ENCODE results near the gene TMEM217. TPM values are rescaled to one million over a fixed set of nuclear protein-coding genes. Genes with fewer than 3 reads are reported as not detected.
"Not testable (repeated sequence)": the region's sequence is repeated elsewhere in the genome, so short reads cannot be mapped to it uniquely, and the experiment has no call there.

Gene TMEM217
- 0.92 TPM for polyA plus RNA-seq (2013, experiment 1 of 2)
- polyA plus RNA-seq (2013, experiment 2 of 2): 1.2 TPM

DNA sequence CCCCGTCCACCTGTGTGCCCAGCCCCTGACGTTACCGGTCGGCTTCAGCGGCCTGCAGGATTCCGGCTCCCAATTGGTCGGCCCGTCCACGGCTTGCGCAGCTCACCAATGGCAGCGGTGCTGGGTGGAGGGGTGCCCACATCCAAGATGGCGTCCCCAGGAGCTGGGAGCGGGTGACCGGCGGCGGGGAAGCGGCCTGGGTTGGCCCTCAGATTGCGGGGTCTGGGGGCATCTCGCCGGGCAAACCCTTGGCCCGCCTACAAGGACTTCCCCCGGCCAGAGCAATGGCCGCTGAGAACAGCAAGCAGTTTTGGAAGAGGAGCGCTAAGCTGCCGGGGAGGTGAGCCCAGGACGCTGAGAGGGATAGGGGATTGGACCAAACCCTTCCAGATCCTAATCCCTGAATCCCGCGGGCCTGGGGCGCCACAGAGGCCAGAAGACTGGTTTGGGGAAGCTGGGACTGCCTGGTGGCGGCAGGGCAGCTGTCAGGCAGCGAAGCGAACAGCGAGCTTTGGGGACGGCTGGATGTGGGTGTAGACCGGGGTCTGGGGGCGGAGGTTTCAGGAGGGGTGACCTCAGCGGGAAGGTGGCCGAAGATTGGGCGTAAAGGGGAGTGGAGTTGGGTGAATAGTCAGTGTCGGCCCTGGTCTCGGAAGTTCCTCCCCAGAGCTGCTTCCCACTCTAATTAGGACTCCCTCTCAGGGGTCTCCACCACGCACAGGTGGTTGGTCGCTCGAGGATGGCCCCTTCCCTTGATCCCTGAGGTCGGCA, at the start of gene TMEM217, which contains the start of gene TBC1D22B:
Gene TMEM217 (minus strand): TSS at position 511 of the 771 bp plus-strand sequence. CDS start 39,114 bp downstream, outside the sequence.
Gene TBC1D22B (plus strand): TSS at position 139 of the 771 bp plus-strand sequence. CDS start 146 bp downstream, at position 285.
- Histone ChIP-seq H3K27ac (ENCODE audit: low read depth, low read length, severe bottlenecking) (peak within 1 kb of the TSS; percentile 87), H3K4me3 (ENCODE audit: extremely low read depth, insufficient read depth, low read length, poor library complexity, severe bottlenecking) (peak within 1 kb of the TSS; percentile 94), H3K9me3 (ENCODE audit: control insufficient read depth, low read length) (no peaks in the 10 kb centered on the region), H3K36me3 (ENCODE audit: control insufficient read depth, insufficient read depth, low read length) (no peaks in the 10 kb centered on the region), H3K4me1 (ENCODE audit: control insufficient read depth, insufficient read depth, low read length, poor library complexity, severe bottlenecking) (peaks cover 6% of the 10 kb centered on the region)
- 0% methylated on average over 22 to 32 of the region's 45 CpGs for WGBS, 2 experiments (ENCODE audit: insufficient coverage in 2 of 2)

DNA sequence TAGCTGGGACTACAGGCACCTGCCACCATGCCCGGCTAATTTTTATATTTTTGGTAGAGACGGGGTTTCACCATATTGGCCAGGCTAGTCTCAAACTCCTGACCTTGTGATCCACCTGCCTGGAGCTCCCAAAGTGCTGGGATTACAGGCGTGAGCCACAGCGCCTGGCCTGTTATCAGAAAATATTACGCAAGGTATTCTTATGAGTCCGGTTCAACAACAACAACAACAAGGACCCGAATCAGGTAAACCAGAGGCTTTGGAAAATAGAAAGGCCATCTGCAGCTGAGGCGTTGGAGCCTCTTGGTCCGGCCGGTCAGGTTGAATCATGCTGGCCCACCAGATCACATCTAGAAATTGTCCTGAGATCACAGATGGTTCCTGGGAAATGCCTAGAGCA, 49.5 kb upstream of the TMEM217 start:
- H3K4me3 ChIP-seq (ENCODE audit: extremely low read depth, insufficient read depth, low read length, poor library complexity, severe bottlenecking); H3K27ac ChIP-seq (ENCODE audit: low read depth, low read length, severe bottlenecking); H3K9me3 ChIP-seq (ENCODE audit: control insufficient read depth, low read length): not testable (repeated sequence)
- Histone ChIP-seq H3K4me1 (ENCODE audit: control insufficient read depth, insufficient read depth, low read length, poor library complexity, severe bottlenecking) (peaks cover 23% of the 10 kb centered on the region), H3K36me3 (ENCODE audit: control insufficient read depth, insufficient read depth, low read length) (peaks cover 46% of the 10 kb centered on the region)
- 92 to 96% methylated on average over 10 of the region's 10 CpGs for WGBS, 2 experiments (ENCODE audit: insufficient coverage in 2 of 2)

DNA sequence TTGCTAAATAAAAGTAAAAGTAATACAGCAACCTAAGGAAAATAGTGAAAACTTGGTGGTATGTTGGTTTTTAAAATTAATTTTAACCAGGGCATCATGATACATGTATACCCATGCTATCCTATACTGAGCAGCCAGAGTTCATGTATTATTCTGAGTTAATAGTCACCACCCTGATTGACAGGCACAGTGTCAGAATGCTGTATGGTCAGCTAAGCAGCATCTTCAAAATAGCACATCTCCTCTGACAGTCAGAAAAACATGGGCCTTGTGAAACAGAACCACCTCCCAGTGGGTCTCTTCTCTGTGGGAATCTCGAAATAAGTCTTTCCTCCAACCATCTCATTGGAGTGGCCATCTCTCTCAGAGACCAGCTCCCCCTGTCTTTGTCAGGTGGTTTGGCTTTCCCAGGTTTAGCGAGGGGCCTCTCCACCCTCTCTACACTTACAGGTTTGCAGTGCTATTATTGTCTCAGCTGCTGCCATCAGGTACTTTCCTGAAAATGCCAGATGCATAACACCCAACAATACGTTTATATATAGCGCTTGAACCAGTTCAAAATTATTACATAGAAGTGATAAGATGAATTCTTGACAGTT, 48.8 kb upstream of the TMEM217 start:
- 88 to 91% methylated on average over 1 to 2 of the region's 4 CpGs for WGBS, 2 experiments (ENCODE audit: insufficient coverage in 2 of 2)
- Histone ChIP-seq H3K4me3 (ENCODE audit: extremely low read depth, insufficient read depth, low read length, poor library complexity, severe bottlenecking) (no peak overlapping the region), H3K9me3 (ENCODE audit: control insufficient read depth, low read length) (no peaks in the 10 kb centered on the region), H3K4me1 (ENCODE audit: control insufficient read depth, insufficient read depth, low read length, poor library complexity, severe bottlenecking) (peaks cover 15% of the 10 kb centered on the region), H3K36me3 (ENCODE audit: control insufficient read depth, insufficient read depth, low read length) (peaks cover 47% of the 10 kb centered on the region), H3K27ac (ENCODE audit: low read depth, low read length, severe bottlenecking) (no peak overlapping the region)

DNA sequence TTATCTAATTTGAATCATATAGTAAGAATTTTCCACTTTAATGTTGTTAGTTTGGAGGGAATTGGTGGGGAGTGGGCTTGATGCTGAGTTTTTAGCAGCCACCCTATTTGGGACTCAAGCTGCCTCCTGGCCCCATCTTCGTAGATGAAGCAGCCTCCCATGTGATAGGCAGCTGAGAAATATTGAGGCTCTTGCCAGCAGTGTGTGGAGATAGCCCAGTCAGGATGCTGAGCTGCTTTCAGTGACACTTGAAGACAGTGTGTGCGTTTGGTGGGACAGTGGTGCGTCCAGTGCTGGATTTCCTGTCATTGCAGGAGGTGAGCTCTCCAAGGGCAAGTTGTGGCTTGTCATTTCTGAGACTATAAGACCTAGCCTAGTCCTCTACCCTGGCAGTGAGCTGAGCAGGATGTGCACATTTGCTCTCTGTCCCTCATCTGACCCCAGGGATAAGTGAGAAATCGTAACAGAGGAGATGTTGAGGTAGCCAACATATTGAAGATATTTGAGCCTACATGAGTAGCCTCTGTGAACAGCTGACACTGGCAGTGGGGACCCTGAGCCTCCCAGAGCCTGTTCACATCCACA, 48.0 kb upstream of the TMEM217 start:
- Histone ChIP-seq H3K9me3 (ENCODE audit: control insufficient read depth, low read length) (no peaks in the 10 kb centered on the region), H3K4me3 (ENCODE audit: extremely low read depth, insufficient read depth, low read length, poor library complexity, severe bottlenecking) (no peak overlapping the region), H3K36me3 (ENCODE audit: control insufficient read depth, insufficient read depth, low read length) (peaks cover 47% of the 10 kb centered on the region), H3K27ac (ENCODE audit: low read depth, low read length, severe bottlenecking) (no peak overlapping the region), H3K4me1 (ENCODE audit: control insufficient read depth, insufficient read depth, low read length, poor library complexity, severe bottlenecking) (peaks cover 7% of the 10 kb centered on the region)
- WGBS, 2 experiments (ENCODE audit: insufficient coverage in 2 of 2): 97% methylated on average over 4 of the region's 4 CpGs

DNA sequence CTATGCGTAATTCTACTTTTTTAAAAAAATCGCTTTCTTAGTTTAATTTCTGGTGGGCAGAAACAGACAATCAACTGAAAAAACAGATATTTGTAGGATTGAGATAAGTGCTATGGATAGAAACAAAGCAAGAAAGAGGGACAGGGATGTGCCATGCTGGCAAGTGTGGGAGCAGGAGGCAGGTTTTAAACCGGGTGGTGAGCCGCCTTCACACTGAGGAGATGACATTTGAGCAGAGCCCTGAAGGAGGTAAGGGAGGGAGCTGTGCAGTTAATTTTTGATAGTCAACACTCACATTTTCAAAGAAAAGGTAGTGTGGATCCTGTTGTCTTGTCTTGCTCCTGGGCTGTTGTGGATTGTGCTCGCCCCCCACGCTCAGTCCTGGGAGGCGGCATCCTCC, 46.8 kb upstream of the TMEM217 start:
- Histone ChIP-seq H3K4me3 (ENCODE audit: extremely low read depth, insufficient read depth, low read length, poor library complexity, severe bottlenecking) (no peak overlapping the region), H3K4me1 (ENCODE audit: control insufficient read depth, insufficient read depth, low read length, poor library complexity, severe bottlenecking) (peaks cover 6% of the 10 kb centered on the region), H3K27ac (ENCODE audit: low read depth, low read length, severe bottlenecking) (no peak overlapping the region), H3K36me3 (ENCODE audit: control insufficient read depth, insufficient read depth, low read length) (peaks cover 53% of the 10 kb centered on the region), H3K9me3 (ENCODE audit: control insufficient read depth, low read length) (no peaks in the 10 kb centered on the region)
- whole genome bisulfite sequencing, 2 experiments (ENCODE audit: insufficient coverage in 2 of 2): 93 to 97% methylated on average over 5 of the region's 7 CpGs

DNA sequence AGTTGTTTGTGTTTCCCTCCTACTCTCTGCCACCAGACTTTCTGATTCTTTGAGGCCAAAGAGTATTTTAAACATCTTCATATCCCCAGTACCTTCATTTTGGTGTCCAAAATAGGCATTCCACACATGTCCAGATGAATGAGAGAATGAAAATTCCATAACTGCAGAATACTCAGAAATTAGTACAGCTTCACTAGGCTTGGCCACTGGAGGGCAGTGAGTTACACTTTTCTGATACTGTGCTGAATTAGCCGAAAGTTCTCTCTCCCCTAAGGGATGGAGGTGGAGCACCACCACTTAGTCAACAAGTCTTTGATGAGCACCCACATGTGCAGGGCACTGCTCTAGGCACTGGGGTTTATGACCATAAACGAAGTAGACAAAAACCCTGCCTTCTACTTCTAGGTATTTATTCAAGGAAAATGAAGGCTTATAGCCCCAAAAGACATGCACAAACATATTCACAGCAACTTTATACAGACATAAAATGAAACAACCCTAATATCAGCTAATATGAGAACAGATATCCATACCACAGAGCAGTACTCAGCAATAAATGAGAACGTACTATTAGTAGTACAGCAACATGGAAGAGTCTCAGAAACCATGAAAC, 46.1 kb upstream of the TMEM217 start:
- no peak overlapping the region for H3K4me3 ChIP-seq (ENCODE audit: extremely low read depth, insufficient read depth, low read length, poor library complexity, severe bottlenecking)
- H3K4me1 ChIP-seq (ENCODE audit: control insufficient read depth, insufficient read depth, low read length, poor library complexity, severe bottlenecking): peaks cover 6% of the 10 kb centered on the region
- H3K27ac ChIP-seq (ENCODE audit: low read depth, low read length, severe bottlenecking): no peak overlapping the region
- WGBS, 2 experiments (ENCODE audit: insufficient coverage in 2 of 2): 33 to 60% methylated on average over 1 of the region's 3 CpGs
- peaks cover 57% of the 10 kb centered on the region for H3K36me3 ChIP-seq (ENCODE audit: control insufficient read depth, insufficient read depth, low read length)
- H3K9me3 ChIP-seq (ENCODE audit: control insufficient read depth, low read length): no peaks in the 10 kb centered on the region

DNA sequence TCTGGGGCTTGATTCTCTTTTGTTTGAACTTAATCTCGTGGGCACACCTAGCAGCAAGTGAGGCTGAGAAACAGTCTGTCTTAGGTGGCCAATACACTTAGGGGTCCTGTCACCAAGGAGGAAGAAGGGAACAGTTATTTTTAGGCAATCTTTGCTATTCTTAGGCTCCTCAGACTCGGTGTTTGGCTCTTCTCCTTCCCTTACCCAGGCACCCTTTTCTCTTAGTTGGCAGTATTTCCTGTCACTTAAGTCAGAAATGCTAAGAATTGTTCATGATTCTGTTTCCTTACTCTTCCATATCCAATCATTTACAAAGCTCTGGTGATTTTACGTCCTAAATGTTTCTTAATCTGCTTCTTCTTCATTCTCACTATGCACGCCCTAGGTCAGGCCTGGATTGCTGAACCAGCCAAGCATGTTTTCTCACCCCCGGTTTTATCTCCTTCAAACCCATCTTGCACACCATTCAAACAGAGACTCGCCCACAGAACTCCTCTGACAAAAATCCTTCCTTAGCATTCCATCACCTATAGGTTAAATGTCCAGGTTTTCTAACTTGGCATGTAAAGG, 45.2 kb upstream of the TMEM217 start:
- Histone ChIP-seq H3K4me1 (ENCODE audit: control insufficient read depth, insufficient read depth, low read length, poor library complexity, severe bottlenecking) (no peaks in the 10 kb centered on the region), H3K36me3 (ENCODE audit: control insufficient read depth, insufficient read depth, low read length) (peaks cover 61% of the 10 kb centered on the region), H3K4me3 (ENCODE audit: extremely low read depth, insufficient read depth, low read length, poor library complexity, severe bottlenecking) (no peak overlapping the region), H3K9me3 (ENCODE audit: control insufficient read depth, low read length) (no peaks in the 10 kb centered on the region), H3K27ac (ENCODE audit: low read depth, low read length, severe bottlenecking) (no peak overlapping the region)
- 85 to 97% methylated on average over 4 to 5 of the region's 6 CpGs for WGBS, 2 experiments (ENCODE audit: insufficient coverage in 2 of 2)

DNA sequence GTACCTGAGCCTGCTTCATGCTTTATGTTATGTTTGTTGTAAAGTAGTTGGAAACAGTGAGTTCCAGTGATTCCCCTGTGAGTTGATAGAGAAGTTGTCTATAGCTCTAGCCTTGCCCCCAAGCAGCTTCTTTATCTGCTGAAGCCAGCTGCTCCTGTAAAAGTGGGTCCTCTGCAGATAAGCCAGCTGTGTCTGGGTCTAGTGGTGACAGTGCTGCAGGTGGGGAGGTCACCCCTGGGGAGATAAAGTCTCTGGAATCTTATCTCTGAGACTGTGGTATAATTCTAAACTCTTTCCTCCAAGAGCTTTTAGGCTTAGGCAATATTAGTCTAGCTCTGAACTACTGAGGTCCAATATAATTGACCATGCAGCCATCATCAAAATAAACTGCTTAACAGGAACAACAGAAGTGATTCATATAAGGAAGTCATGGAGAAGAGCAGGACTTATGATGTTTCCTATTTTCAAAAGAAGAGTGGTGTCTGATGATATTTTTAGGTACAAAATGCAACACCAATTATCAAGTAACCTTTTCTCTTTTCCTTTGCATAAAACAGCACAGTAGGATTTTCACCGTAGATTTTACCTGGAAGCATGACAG, 44.2 kb upstream of the TMEM217 start:
- no peaks in the 10 kb centered on the region for H3K9me3 ChIP-seq (ENCODE audit: control insufficient read depth, low read length)
- H3K36me3 ChIP-seq (ENCODE audit: control insufficient read depth, insufficient read depth, low read length): peaks cover 64% of the 10 kb centered on the region
- no peak overlapping the region for H3K27ac ChIP-seq (ENCODE audit: low read depth, low read length, severe bottlenecking)
- H3K4me1 ChIP-seq (ENCODE audit: control insufficient read depth, insufficient read depth, low read length, poor library complexity, severe bottlenecking): no peaks in the 10 kb centered on the region
- no peak overlapping the region for H3K4me3 ChIP-seq (ENCODE audit: extremely low read depth, insufficient read depth, low read length, poor library complexity, severe bottlenecking)
- WGBS, 2 experiments (ENCODE audit: insufficient coverage in 2 of 2): 88 to 100% methylated on average over 1 of the region's 1 CpG

DNA sequence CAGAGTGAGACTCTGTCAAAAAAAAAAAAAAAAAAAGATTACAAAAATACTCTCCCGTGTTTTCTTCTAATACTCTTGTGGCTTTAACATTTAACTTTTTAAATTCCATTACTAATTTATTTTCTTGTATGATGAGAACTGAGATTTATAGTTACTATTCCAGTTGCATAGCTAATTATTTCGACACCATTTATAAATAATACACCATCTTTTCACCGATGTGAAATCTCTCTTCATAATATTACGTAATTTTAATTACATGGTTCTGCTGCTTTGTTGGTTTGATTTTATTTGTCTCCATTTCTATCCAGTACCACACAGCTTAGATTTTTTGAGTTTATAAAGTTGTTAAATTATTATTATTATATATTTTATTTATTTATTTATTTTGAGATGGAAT, 42.0 kb upstream of the TMEM217 start:
- peaks cover 68% of the 10 kb centered on the region for H3K36me3 ChIP-seq (ENCODE audit: control insufficient read depth, insufficient read depth, low read length)
- H3K9me3 ChIP-seq (ENCODE audit: control insufficient read depth, low read length): no peaks in the 10 kb centered on the region
- no CpG with 5 or more reads among the region's 4 CpGs for WGBS, 2 experiments (ENCODE audit: insufficient coverage in 2 of 2)
- H3K27ac ChIP-seq (ENCODE audit: low read depth, low read length, severe bottlenecking): no peak overlapping the region
- no peak overlapping the region for H3K4me3 ChIP-seq (ENCODE audit: extremely low read depth, insufficient read depth, low read length, poor library complexity, severe bottlenecking)
- no peaks in the 10 kb centered on the region for H3K4me1 ChIP-seq (ENCODE audit: control insufficient read depth, insufficient read depth, low read length, poor library complexity, severe bottlenecking)

DNA sequence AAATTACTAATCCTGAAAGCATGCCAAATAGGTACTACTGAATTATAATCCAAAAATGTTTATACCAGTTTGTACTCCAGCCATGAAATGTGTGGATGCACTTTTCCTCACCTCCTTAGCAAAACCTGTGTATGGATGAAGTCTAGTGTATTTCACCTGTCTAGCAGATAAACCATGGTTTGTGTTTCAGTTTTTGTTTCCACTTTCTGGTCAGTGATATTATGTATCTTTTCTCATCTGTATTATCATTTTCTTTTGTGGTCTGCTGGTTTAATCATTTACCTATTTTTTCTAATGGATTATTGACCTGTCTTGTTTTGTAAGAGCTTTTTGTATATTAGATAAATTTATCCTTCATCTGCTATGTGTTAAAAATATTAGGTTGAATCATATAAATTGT, 41.0 kb upstream of the TMEM217 start:
- Histone ChIP-seq H3K4me1 (ENCODE audit: control insufficient read depth, insufficient read depth, low read length, poor library complexity, severe bottlenecking) (no peaks in the 10 kb centered on the region), H3K36me3 (ENCODE audit: control insufficient read depth, insufficient read depth, low read length) (peaks cover 68% of the 10 kb centered on the region), H3K4me3 (ENCODE audit: extremely low read depth, insufficient read depth, low read length, poor library complexity, severe bottlenecking) (no peak overlapping the region), H3K9me3 (ENCODE audit: control insufficient read depth, low read length) (no peaks in the 10 kb centered on the region), H3K27ac (ENCODE audit: low read depth, low read length, severe bottlenecking) (no peak overlapping the region)
